Astrocyte (in vitro differentiated cells and primary cell): ENCODE results near the gene DPH6.

Source experiments
- CTCF ChIP-seq: IDR thresholded peaks from 2 replicates; pipeline ENCODE4 v1.5.1; 2011; ENCODE audit warnings: low read depth, mild to moderate bottlenecking, inconsistent platforms, low read length, moderate library complexity; ENCODE audit not compliant: insufficient read depth
- EZH2 ChIP-seq: IDR thresholded peaks from 2 replicates; pipeline ENCODE4 v1.6.1; 2012; ENCODE audit warnings: mild to moderate bottlenecking, low read length, inconsistent platforms; ENCODE audit not compliant: insufficient read depth

- TF ChIP-seq EZH2 (no peak), CTCF (no peak)
Observed at GRCh38 chr15:35325374-35325941, 220.5 kb downstream of the DPH6 start.
